Activated CD4-positive, alpha-beta T cell treated with anti-CD3 and anti-CD28 coated beads, Interleukin-2, amount 50 U/mL, for 4 hours (primary cell): ENCODE measurements around the gene MRGPRE.
"Not testable (repeated sequence)": the region's sequence is repeated elsewhere in the genome, so short reads cannot be mapped to it uniquely, and the experiment has no call there.

Source experiments
- DNase-seq, 2 experiments: peaks; one replicate each; pipeline ENCODE4 v3.0.0-alpha.2; 2020

Gene MRGPRE, protein sequence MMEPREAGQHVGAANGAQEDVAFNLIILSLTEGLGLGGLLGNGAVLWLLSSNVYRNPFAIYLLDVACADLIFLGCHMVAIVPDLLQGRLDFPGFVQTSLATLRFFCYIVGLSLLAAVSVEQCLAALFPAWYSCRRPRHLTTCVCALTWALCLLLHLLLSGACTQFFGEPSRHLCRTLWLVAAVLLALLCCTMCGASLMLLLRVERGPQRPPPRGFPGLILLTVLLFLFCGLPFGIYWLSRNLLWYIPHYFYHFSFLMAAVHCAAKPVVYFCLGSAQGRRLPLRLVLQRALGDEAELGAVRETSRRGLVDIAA

DNA sequence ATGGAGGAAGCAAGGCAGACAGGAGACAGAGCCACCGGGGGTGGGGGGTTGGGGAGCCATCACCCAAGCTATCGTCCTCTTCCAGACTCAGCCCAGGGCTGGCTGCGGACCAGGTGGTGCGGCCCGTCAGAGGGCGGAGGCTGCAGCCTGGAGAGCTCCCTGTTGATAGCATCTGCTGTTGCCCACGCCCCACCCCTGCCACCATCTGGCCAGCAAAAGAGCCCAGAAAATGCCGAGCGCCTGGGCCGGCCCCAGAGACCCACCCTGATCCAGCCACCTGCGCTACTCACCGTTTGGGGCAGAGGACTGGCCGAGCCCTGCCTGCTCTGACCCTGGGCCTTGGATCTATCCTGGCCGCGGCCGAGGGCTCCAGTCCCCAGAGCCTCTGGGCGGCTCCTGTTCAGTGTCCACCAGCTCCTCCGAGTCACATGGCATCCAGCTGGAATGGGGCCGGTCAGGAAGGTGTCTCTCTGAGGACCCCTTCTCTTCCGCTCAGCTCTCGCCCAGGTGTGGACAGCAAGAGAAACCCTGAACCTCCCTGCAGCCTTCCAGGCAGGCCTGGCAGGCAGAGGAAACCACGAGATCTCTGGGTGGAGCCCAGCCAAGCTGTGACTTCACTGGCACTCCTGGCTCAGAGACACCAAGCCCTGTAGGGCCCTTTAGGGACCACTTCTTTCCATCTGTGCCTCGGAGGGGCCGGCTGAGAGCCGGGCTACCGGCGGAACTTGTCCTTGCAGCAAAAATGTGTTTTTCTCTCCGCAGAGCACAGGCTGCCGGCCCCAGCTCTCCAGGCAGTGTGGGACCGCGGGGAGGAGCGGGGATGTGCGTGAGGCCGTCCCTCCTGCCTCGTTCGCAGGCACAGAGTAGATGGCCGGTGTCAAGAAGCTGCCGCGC is at the start of gene MRGPRE:
Gene MRGPRE, minus strand, starts transcription at position 567 of the 894 bp plus-strand sequence. CDS start 3,618 bp downstream, outside the sequence.
- no peak for DNase-seq

DNA sequence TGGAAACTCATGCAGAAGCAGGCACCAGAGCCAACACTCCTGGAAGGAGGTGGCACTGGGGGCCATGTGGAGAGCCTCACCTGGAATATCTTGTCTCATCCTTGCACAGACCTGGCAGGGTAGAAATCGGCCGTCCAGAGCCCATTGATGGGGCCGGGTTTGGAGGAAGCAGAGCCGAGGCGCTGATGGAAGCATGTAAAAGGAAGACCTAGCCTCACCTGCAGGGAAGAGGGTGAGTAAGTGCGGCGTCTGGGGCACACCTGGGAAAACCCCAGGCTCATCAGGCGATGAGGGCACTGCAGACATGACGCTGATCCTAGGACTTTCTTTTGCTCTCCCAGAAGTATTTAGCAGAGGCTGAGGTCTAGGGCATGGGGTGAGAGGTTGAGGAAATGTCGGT is 48.9 kb upstream of the MRGPRE start:
- not testable (repeated sequence) for DNase-seq

DNA sequence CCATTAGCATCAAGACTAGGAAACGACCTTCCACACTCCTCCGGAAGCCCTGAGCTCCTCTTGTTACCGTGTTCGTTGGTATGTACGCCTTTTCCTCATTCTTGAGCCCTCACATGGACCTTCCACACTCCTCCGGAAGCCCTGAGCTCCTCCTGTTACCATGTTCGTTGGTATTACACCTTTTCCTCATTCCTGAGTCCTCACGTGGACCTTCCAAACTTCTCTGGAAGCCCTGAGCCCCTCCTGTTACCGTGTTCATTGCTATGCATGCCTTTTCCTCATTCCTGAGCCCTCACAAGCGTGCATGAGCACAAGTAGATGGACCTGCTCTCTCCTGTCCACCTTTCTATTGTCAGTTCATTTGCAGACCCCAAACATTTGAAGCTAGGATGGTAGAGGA is 48.4 kb upstream of the MRGPRE start:
- not testable (repeated sequence) for DNase-seq

DNA sequence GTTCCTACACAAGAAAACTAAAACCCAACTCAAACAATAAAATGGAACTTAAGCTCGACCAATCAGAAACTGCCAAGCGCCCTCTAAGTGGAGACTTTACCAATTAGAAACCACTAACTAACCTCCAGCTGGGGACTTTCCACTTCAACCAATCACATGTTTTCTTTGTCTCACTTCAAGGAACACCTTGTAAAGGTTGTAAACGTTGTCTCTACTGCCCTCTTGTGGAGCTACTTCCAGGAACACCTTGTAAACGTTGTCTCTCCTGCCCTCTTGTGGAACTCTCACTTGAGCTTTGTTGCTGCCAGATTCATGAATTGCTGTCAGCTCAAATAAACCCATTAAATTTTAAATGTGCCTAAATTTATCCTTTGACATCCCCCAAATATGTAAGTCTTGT is 46.7 kb upstream of the MRGPRE start:
- not testable (repeated sequence) for DNase-seq

DNA sequence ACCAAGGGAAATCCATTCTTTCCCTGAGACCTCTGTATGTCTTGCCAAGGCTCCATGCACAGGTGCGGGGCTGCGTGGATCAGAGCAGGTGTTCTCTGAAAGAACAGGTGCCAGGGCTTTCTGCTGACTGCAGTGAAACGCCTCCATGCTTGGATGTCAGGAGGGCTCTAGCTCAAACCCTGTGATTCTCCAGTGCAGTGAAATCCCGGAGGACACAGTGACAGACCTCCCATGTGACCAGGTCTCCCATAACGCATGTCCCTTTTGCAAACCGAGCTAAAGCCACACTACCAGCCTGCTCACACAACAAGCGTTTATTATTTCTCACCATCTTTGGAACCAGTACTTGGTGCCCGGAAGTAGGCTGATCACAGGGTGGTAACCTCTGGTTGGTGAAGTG is 41.4 kb upstream of the MRGPRE start:
- not testable (repeated sequence) for DNase-seq

DNA sequence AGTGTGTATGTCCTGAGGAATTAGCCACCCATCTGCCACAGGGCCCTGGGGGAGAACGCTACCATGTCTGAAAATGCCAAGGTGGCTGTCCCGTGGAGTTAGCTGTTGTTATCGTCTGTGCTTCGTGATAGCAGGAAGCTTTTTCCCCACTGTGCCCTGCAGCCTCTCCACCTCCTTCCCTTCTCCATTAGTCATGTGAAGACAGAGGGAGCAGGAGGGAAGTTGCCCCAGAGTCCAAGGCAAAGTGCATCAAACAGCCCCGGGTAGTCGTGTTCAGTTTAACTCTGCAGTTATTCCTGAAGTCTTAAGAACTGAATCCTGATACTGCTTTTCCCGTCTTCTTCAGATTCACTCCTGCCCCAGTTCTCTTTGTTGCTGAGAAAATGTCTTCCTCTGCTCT is 30.3 kb upstream of the MRGPRE start:
- not testable (repeated sequence) for DNase-seq

DNA sequence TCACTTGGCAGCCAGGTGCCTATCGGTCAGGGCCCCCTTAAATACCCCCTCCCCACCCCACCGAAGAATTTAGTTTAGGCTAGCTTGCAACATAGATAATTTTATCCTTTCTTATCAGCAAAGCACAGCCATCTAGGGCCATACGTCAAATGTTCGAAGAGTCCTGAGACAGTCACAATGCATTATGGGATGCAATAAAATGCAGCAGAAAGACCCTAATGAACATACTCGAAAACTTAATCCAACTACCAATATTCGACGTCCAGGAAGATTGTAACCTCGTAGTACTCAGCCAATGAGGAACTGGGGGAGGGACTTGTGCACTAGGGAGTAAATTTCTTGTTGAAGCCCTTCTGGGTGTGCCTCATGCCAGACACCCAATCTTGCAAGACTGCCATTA is 29.6 kb upstream of the MRGPRE start:
- not testable (repeated sequence) for DNase-seq

DNA sequence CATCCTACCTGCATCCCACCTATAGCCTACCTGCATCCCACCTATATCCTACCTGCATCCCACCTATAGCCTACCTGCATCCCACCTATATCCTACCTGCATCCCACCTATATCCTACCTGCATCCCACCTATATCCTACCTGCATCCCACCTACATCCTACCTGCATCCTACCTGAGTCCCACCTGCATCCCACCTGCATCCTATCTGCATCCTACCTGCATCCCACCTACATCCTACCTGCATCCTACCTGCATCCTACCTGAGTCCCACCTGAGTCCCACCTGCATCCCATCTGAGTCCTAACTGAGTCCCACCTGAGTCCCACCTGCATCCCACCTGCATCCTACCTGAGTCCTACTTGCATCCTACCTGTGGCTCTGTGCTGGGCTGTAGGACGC is 25.3 kb upstream of the MRGPRE start:
- DNase-seq, result not testable (repeated sequence)

DNA sequence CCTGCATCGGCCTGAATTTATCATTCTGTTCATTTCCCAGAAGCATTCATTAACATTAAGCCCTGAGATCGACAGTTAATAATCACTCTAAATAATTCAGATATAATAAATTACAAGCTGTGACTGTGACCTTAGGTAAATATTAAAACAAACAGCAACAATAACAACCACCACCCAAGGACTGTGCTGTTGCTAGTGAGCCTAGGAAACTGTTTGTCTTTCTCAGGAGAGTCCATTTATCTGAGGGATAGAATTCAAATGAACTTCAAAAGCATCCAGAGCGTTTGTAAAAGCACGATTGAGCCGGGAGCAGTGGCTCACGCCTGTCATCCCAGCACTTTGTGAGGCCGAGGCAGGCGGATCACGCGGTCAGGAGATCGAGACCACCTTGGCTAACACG is 23.0 kb upstream of the MRGPRE start:
- DNase-seq, result not testable (repeated sequence)

DNA sequence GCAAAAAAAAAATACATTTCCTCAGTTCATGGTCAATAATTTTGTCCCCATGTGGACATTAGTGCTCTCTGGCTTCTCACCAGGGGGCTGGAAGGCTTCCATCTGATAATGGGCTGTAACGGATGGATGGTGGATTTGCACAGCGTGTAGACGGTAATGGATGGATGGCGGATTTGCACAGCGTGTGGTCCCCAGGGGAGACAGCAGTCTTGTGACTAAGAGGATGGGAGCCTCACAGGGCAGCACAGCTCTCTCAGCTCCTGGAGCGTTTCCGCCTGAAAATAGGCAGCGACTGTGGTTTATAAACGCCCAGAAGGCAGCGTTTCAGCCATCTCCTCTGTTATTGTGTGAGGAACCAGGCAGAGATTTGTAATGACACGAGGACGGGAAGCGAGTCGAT is 22.6 kb upstream of the MRGPRE start:
- DNase-seq, result not testable (repeated sequence)

DNA sequence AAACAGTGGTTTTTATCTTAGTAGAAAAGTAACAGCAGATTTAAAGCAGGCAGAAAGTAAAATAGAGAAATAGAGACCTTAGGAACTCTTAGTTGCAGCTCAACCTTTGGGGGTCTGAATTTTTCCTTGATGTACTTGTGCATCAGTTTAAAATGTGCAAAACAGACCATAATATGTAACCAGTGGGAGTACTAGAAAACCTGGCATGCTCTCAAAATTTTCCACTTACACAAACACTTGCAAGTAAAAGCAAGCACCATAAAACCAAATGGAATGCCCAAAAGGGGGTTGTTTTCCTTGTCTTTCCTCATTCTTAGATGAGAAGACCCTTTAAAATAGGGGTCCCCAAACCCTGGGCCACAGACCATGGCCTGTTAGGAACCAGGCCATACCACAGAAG is 12.9 kb upstream of the MRGPRE start:
- DNase-seq, result no peak

DNA sequence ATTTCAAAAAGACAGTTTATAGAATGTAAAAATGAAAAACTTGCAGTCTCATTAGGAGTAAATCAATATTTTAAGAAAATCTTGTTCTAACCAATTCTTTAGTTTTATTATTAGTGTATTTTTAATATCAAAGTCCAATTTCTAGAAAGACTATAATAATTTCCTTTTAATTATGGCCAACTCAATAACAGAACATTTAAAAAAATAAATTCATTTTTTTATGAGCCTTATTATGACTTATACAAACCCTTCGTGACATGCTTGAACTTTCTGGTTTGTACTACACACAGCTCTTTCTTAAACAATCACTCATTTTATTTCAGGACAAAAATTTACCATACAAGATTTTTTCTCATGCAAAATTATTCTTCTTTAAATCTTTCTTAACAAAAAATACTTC is 11.7 kb upstream of the MRGPRE start:
- DNase-seq, result no peak

DNA sequence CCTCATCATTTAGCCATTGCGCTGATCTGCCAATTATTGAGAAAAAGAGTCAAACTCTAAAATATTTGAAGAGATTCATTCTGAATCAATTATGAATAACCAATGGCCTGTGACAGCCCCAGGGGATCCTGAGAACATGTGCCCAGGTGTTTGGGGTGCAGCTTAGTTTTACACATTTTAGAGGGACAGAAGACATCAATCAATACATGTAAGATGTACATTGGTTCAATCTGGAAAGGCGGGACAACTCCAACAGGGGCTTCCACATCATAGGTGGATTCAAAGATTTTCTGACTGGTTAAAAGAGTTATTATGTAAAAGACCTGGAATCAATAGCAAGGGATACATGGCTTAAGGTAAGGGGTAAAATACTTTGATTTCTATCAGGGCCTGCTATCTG is 4.9 kb upstream of the MRGPRE start:
- no peak for DNase-seq

DNA sequence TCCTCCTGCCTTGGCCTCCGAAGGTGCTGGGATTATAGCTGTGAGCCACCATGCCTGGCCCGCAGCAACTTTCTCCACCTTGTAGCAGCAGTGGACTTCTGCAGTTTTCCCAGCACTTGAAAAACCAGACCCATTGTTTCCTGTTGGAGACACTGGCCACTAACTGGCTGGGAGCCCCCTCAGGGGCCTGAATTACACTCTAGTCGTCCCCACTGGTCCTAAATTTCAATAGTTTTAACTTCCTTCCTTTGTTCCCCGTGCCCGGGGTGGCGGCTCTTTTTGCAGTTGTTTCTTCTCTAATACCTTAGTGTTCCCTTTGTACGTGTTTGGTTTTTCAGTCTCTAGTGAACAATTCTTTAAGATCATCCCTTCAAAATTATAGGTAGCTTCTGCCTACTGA is 2.6 kb upstream of the MRGPRE start:
- no peak for DNase-seq

DNA sequence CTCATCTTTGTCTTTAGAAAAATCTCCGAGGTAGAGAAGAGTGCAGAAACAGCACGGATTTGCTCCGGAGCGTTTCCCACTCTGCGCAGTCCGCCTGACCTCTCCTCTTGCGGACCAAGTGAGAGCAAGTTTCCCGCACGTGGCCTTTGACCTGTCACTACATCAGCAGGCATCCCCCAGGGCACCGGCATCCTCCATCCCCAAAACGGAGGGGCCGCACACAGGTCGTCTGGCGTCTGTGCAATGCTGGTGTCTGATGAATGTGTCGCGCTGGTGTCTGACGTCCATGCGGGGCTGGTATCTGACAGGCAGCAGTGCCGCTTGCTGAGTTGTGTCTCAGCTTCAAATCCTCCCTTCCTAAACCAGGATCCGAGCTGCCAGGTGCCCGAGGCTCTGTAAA is 739 bp upstream of the MRGPRE start:
- DNase-seq, result no peak

DNA sequence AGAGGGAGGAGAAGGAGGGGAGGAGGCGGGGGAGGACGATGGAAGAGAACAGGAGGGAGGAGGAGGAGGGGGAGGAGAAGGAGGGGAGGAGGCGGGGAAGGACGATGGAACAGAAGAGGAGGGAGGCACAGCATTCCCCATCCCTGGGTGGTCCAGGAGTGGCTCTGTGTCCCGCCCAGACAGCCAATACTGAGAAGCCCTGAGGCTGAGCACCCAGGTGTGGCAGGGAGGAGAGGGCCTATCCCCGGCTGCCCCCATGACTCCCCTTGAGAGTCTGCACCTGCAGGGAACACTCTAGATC is 717 bp downstream of the MRGPRE start:
- no peak for DNase-seq

DNA sequence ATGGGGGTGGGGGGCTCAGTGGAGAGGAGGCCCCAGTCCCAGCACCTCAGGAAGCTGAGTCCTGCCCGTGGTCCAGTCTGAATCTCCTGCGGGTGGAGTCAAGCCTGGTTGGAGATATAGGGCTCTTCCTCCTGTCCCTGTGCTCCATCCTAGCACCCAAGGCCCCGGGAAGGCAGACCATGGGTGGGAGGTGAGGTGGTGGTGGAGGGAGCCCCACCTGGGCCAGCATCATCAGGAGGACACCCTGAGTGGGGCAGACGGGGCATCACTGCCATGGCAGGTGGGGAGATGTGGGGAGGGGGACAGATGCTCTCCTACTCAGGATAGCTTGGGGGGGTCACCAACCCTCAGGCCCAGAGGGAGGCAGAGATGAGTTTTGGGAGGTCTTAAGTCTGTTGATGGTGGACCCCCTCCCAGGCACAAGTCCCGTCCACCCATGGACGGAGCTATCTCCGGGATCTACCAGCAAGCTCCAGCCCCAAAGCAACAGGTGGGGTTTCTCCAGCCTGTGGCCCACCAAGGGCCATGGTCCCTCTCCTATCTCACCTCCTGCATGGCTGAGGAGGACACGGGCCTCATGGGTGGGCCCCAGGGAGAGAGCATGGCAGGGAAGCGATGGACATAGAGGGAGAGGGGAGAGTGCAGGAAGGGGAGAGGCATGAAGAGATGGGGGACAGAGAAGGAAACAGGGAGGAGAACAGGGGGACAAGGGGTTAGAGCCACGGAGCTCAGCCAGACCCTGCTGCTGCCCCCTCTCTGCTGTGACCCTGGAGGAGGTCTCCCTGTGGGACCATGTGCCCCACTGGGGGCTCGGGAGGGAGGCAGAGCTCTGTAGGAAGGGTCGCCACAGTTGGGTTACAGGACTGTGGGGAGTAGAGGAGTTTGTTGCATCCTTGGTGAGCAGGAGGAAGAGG is 1.3 kb downstream of the MRGPRE start:
- no peak for DNase-seq

DNA sequence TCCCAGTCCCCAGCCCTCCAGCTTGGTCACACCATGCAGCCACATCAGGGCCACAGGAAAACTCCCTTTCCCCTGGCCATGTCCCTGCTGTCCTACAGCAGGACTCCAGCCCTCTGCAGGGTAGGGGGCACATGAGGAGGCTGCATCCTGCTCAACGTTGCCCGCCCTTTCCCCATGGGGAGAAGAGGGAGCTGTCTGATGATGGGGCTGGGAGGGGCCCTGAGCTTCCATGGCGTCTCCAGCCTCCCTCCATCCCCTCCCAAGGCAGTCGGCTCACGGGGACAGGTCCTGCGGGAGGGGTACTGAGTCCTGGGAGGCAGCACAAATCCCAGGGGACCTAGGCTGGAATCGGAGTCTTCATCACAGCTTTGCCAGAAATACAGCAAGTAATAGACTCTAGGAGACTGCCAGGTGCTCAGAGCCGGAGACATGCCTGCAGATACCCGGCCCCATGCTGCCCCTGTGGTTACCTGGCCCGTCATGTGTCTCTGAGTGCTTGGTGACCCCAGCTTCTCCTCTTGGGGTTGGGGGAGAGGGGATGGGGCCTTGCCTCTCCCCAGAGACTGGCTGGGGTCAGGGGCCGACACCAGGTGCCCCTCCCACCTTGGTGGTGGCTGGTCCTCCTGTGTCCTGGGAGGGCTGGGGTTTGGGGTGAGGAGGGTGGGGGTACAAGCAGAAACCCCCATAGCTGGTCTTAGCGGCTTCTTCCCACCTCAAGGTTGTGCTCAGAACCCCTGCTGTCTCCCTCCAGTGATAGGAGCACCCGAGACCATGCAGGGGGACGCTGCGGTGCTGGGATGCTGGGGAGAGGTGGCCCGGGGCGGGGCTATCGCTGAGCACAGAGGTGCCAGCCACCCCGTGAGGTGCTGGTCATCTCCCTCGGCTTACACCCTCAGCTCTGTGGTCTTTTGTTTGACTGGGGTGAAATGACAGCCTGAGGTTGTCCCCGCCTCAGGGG is 2.3 kb downstream of the MRGPRE start:
- no peak for DNase-seq

DNA sequence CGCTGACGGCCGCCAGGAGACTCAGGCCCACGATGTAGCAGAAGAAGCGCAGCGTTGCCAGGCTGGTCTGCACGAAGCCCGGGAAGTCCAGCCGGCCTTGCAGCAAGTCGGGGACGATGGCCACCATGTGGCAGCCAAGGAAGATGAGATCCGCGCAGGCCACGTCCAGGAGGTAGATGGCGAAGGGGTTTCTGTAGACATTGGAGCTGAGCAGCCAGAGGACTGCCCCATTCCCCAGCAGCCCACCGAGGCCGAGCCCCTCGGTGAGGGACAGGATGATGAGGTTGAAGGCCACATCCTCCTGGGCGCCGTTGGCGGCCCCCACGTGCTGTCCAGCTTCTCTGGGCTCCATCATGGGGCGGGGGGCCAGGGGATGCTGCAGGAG is 3.8 kb downstream of the MRGPRE start:
- no peak for DNase-seq

DNA sequence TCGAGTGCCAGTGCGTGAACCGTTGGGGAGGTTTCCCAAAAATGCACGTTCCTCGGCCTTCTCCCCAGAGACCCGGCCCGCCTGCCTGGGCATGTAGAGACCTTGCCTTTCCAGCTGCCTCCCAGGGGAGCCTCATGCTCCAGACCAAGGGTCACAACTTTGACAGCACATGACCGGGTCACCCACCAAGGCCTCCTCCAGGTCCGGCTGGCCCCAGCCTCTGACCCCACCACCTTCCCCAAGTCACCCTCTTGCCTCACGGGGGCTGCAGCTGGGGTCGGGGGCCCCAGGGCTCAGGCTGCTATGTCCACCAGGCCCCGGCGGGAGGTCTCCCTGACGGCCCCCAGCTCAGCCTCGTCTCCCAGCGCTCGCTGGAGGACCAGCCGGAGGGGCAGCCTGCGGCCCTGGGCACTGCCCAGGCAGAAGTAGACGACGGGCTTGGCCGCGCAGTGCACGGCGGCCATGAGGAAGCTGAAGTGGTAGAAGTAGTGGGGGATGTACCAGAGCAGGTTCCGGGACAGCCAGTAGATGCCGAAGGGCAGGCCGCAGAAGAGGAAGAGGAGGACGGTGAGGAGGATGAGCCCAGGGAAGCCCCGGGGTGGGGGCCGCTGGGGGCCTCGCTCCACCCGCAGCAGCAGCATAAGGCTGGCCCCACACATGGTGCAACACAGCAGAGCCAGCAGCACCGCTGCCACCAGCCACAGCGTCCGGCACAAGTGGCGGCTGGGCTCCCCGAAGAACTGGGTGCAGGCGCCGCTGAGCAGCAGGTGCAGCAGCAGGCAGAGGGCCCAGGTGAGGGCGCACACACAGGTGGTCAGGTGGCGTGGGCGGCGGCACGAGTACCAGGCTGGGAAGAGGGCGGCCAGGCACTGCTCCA is 4.4 kb downstream of the MRGPRE start:
- no peak for DNase-seq
